Fibroblast of villous mesenchyme (primary cell): ENCODE results near the gene POLR2C. TPM values are rescaled to one million over a fixed set of nuclear protein-coding genes. Genes with fewer than 3 reads are reported as not detected.

Experiments used
- DNase-seq: peaks from one replicate; pipeline ENCODE4 v3.0.0-alpha.2; 2010; ENCODE audit warnings: low read depth
- H3K4me3 ChIP-seq: 2 replicates; pipeline ENCODE4 v1.5.1; 2011; ENCODE audit warnings: low read depth, mild to moderate bottlenecking, low read length
- total RNA-seq: library from RNA; depleted of rRNA; stranded (reverse); fragments of >200 nt; gene quantifications from 2 replicates; pipeline ENCODE4 v1.2.3, GENCODE V29; 2012
- TF ChIP-seq, protein P1 (sequence below): IDR thresholded peaks from 2 replicates; pipeline ENCODE4 v1.5.1; 2012; ENCODE audit warnings: low read depth, mild to moderate bottlenecking, low read length; ENCODE audit not compliant: insufficient read depth

POLR2C gene
- total RNA-seq, 1 donor = 128 TPM

- H3K4me3 ChIP-seq = no peak overlapping the region
- DNase-seq = no peak
- TF ChIP-seq, protein P1, sequence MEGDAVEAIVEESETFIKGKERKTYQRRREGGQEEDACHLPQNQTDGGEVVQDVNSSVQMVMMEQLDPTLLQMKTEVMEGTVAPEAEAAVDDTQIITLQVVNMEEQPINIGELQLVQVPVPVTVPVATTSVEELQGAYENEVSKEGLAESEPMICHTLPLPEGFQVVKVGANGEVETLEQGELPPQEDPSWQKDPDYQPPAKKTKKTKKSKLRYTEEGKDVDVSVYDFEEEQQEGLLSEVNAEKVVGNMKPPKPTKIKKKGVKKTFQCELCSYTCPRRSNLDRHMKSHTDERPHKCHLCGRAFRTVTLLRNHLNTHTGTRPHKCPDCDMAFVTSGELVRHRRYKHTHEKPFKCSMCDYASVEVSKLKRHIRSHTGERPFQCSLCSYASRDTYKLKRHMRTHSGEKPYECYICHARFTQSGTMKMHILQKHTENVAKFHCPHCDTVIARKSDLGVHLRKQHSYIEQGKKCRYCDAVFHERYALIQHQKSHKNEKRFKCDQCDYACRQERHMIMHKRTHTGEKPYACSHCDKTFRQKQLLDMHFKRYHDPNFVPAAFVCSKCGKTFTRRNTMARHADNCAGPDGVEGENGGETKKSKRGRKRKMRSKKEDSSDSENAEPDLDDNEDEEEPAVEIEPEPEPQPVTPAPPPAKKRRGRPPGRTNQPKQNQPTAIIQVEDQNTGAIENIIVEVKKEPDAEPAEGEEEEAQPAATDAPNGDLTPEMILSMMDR = no peak
Measured at GRCh38 chr16:57514791-57515600, 52.5 kb downstream of the POLR2C start.

GRCh38 chr16:57516176-57516725, 53.8 kb downstream of the POLR2C start:
- TF ChIP-seq, protein P1 = no peak
- DNase-seq = no peak
- H3K4me3 ChIP-seq = no peak overlapping the region

GRCh38 chr16:57516773-57517172, 54.3 kb downstream of the POLR2C start:
- TF ChIP-seq, protein P1 = no peak
- no peak overlapping the region for H3K4me3 ChIP-seq
- DNase-seq = no peak

- no peak for DNase-seq
- TF ChIP-seq, protein P1 = no peak
- H3K4me3 ChIP-seq = no peak overlapping the region
Measured at GRCh38 chr16:57517397-57518367, 55.2 kb downstream of the POLR2C start.

GRCh38 chr16:57518520-57518919, 56.0 kb downstream of the POLR2C start:
- H3K4me3 ChIP-seq = no peak overlapping the region
- TF ChIP-seq, protein P1 = no peak
- no peak for DNase-seq

DNA sequence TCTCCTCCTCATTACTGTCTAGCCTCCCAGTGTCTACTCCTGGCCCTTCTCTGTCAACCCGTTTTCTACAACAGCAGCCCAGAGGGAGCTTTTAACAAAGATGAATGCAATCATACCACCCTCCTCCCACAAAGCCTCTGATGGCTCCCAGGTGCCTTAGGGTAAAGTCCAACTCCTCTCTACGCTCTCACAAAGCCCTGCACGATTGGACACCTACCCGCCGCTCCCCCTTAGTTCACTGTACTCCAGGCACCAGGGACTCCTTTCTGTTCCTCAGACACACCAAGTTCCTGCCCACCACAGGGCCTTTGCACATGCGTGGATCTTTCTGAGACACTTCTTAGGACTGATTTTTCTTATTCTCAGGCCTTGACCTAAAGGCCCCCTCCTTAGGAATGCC, 56.4 kb downstream of the POLR2C start:
- TF ChIP-seq, protein P1 = no peak
- H3K4me3 ChIP-seq = no peak overlapping the region
- no peak for DNase-seq
